Activated CD4-positive, alpha-beta T cell treated with anti-CD3 and anti-CD28 coated beads, Interleukin-2, amount 50 U/mL, for 24 hours (primary cell): ENCODE data around the gene PMVK.

Experiments used
- DNase-seq, 2 donors: peaks; one replicate each; pipeline ENCODE4 v3.0.0-alpha.2; 2020; ENCODE audit warnings: low read depth in 1 of 2, low spot score in 1 of 2

The PMVK gene

GRCh38 chr1:154951901-154952657 lies 15.6 kb upstream of the PMVK start:
- DNase-seq = peak in 1 of 2 donors; percentile 56

- DNase-seq = no peak
Measured at GRCh38 chr1:154948079-154948478, 11.6 kb upstream of the PMVK start.

GRCh38 chr1:154945962-154946850 lies 9.7 kb upstream of the PMVK start:
- DNase-seq = no peak

- DNase-seq = no peak
Measured at GRCh38 chr1:154945160-154945961, 8.8 kb upstream of the PMVK start.

GRCh38 chr1:154944401-154945159 lies 8.1 kb upstream of the PMVK start:
- DNase-seq = no peak

- DNase-seq = no peak
Measured at GRCh38 chr1:154943649-154944400, 7.3 kb upstream of the PMVK start.

GRCh38 chr1:154941333-154942013 lies 5.0 kb upstream of the PMVK start:
- no peak for DNase-seq

GRCh38 chr1:154940651-154941194 lies 4.2 kb upstream of the PMVK start:
- no peak for DNase-seq

- no peak for DNase-seq
Measured at GRCh38 chr1:154940213-154940560, 3.7 kb upstream of the PMVK start.

- DNase-seq = no peak
Measured at GRCh38 chr1:154938604-154939399, 2.3 kb upstream of the PMVK start.

GRCh38 chr1:154937988-154938386 lies 1.5 kb upstream of the PMVK start:
- no peak for DNase-seq

- peak; percentile 80 to 86 for DNase-seq
Measured at GRCh38 chr1:154937085-154937987, 817 bp upstream of the PMVK start.

- DNase-seq = no peak
Measured at GRCh38 chr1:154935749-154936554, 567 bp downstream of the PMVK start.

- DNase-seq = no peak
Measured at GRCh38 chr1:154934358-154934948, 2.1 kb downstream of the PMVK start.

GRCh38 chr1:154931940-154932487 lies 4.5 kb downstream of the PMVK start:
- no peak for DNase-seq

GRCh38 chr1:154926201-154926600 lies 10.3 kb downstream of the PMVK start:
- DNase-seq = no peak
